ENCODE data around the gene PRC1. TPM values are rescaled to one million over a fixed set of nuclear protein-coding genes. Genes with fewer than 3 reads are reported as not detected.

The PRC1 gene
- total RNA-seq, 3 donors from 2014 or later (not counting 1 experiment from before 2014, with no cell fraction given): 18.9 to 25.1 (median 23.3) TPM

DNA sequence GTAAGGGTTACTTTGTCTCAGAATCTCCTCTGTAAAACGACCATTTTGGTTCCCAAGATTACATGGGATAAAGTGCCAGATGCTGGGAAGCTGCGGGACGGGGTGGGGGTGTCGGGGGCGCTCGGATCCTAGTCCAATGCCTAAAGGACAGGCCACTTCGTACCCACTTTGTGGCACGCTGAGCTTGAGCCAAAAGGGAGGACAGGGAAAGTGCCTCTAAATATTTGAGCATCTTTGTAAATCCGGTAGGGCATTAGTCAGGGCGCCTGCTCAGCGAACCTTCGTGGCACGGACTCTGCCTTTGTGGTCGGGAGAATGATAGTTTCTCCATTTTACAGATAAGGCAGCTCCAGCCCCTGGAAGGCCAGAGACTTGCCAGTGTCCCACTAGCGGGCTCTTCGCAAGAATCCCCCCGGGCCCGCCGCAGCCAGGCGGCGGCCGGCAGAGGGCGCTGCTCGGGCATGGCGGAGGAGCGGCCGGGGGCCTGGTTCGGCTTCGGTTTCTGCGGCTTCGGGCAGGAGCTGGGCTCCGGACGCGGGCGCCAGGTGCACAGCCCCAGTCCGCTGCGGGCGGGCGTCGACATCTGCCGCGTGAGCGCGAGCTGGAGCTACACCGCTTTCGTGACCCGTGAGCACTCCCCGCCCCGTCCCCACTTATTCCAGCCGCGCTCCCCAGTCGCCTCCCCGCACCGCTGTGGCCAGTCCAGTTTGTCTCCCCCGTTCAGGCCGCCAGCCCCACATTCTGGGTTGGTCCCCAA is 37.9 kb downstream of the PRC1 start:
- H3K36me3 Mint-ChIP-seq: no peaks in the 10 kb centered on the region
- peaks cover 0 to 10% of the 10 kb centered on the region in 2 donors for H3K4me1 Mint-ChIP-seq
- ATAC-seq: peak in 2 of 3 donors; percentile 18 to 19
- Histone ChIP-seq H3K9me3 (ENCODE audit: control insufficient read depth, insufficient read depth, low read length) (no peaks in the 10 kb centered on the region), H3K36me3 (ENCODE audit: control insufficient read depth, insufficient read depth, low read length) (peaks cover 27% of the 10 kb centered on the region), H3K27ac (ENCODE audit: low read length) (no peak overlapping the region), H3K4me1 (ENCODE audit: control insufficient read depth, insufficient read depth, low read length) (peaks cover 20% of the 10 kb centered on the region), H3K27me3 (ENCODE audit: control insufficient read depth, insufficient read depth, low read length) (no peaks in the 10 kb centered on the region), H3K4me3 (ENCODE audit: low read length) (peak overlapping the region; percentile 16)
- no peaks in the 10 kb centered on the region for H3K27me3 Mint-ChIP-seq (ENCODE audit: low read depth in 2 of 2)
- no peaks in the 10 kb centered on the region for H3K9me3 Mint-ChIP-seq
- 24% methylated on average over 56 of the region's 56 CpGs for WGBS (ENCODE audit: insufficient coverage)
- H3K4me3 Mint-ChIP-seq: peak overlapping the region; percentile 63
- TF ChIP-seq, protein P1, sequence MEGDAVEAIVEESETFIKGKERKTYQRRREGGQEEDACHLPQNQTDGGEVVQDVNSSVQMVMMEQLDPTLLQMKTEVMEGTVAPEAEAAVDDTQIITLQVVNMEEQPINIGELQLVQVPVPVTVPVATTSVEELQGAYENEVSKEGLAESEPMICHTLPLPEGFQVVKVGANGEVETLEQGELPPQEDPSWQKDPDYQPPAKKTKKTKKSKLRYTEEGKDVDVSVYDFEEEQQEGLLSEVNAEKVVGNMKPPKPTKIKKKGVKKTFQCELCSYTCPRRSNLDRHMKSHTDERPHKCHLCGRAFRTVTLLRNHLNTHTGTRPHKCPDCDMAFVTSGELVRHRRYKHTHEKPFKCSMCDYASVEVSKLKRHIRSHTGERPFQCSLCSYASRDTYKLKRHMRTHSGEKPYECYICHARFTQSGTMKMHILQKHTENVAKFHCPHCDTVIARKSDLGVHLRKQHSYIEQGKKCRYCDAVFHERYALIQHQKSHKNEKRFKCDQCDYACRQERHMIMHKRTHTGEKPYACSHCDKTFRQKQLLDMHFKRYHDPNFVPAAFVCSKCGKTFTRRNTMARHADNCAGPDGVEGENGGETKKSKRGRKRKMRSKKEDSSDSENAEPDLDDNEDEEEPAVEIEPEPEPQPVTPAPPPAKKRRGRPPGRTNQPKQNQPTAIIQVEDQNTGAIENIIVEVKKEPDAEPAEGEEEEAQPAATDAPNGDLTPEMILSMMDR (IDR thresholded peaks at IDR 0.05): peak; percentile 89
- peak; percentile 62 to 76 for DNase-seq
- no peak overlapping the region for H3K27ac Mint-ChIP-seq
- intact Hi-C loops (cut with micrococcal nuclease): loop anchor here (1.0 to 2.0 kb wide), 2 partner anchors 92 to 315 kb away; no protein-coding TSS in a partner anchor

DNA sequence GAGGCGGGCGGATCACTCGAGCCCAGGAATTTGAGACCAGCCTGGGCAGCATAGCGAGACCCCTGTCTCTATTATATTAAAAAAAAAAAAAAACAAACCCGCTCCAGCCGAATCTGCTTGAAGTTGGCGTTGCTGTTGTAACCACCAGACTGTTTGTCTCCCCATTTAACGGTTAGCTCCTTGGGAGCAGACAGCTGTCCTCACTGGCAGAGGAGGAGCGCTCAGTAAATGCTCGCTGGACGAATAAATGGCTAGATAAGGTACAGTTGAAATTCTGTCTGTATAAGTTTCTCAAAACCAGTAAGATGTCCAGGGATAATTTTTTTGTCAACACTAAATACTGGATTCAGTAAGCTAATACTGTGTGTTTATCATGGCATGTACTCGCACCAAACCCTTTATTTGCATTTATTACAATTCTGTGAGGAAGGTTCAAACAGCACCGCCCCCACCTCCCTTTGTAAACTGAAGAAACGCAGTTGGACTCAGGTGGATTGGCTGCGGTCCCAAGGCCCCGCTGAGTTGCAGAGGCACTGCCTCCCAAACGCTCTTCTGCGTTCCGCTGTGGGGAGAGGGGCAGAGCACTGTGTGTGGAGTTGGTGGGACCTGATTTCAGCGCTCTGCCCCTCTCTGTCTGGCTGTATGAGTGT is 38.6 kb downstream of the PRC1 start:
- peak overlapping the region; percentile 71 for H3K4me3 ChIP-seq (ENCODE audit: low read length)
- peaks cover 29% of the 10 kb centered on the region for H3K36me3 ChIP-seq (ENCODE audit: control insufficient read depth, insufficient read depth, low read length)
- Mint-ChIP-seq H3K9me3 (no peaks in the 10 kb centered on the region), H3K36me3 (no peaks in the 10 kb centered on the region), H3K4me3 (peak overlapping the region; percentile 85), H3K4me1 (peaks cover 0 to 10% of the 10 kb centered on the region in 2 donors), H3K27ac (peak overlapping the region; percentile 82 to 91), H3K27me3 (ENCODE audit: low read depth in 2 of 2) (no peaks in the 10 kb centered on the region)
- 83% methylated on average over 20 of the region's 20 CpGs for WGBS (ENCODE audit: insufficient coverage)
- ATAC-seq (no peak), DNase-seq (no peak)
- no peaks in the 10 kb centered on the region for H3K27me3 ChIP-seq (ENCODE audit: control insufficient read depth, insufficient read depth, low read length)
- intact Hi-C loops (cut with micrococcal nuclease): loop anchor here (1.0 to 2.0 kb wide), 3 partner anchors 21 to 316 kb away; partner anchors contain the start of gene UNC45A
- H3K4me1 ChIP-seq (ENCODE audit: control insufficient read depth, insufficient read depth, low read length): peaks cover 20% of the 10 kb centered on the region
- no peak overlapping the region for H3K27ac ChIP-seq (ENCODE audit: low read length)
- TF ChIP-seq, protein P1 (IDR thresholded peaks at IDR 0.05): no peak
- no peaks in the 10 kb centered on the region for H3K9me3 ChIP-seq (ENCODE audit: control insufficient read depth, insufficient read depth, low read length)

DNA sequence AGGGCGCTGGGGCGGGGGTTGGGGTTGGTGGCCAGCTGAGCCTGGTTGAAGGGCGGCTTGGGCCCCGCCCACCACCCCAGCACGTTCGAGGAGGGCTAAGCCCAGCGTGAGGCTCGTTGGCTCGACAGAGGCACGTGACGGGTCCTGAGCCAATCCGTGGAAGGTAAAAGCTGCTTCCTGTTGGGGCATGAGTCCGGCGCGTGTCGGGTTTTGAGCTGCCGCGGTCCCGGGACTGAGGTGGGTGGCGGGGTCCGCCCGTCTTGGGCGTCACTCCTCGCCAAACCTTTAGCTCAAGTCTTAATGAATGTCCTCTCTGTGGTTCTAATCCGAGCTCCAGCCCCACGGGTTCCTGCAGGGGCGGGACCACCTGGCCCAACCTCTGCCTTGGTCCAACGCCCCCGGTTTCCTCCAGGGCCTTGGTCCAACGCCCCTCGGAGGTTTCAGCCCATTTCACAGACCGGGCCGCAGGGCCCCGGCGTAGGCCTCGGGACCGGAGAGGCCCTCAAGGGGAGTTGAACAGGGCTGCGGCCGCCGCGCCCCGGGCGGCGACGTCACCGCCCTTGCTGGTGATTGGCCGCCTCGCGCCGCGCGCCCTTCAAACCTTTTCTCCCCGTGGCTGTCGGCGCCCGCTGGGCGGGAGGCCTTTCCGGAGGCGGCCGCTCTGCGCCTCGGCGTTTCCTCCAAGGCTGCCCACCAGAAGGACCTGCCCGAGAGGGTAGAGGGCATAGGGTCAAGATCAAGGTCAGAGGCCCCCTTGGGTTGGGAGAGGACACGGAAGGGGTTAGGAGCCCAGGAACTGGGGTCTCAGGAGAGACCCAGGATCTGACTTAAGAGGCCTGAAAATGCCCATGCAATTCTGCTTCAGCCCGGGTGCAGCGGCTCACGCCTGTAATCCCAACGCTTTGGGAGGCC is 39.4 kb downstream of the PRC1 start, which contains the start of gene RCCD1:
TSS of gene RCCD1 (plus strand) at position 173 of the 912 bp plus-strand sequence. CDS start 1,851 bp downstream, outside the sequence.
- peak within 1 kb of the TSS; percentile 82 to 91 for H3K27ac Mint-ChIP-seq
- H3K4me3 Mint-ChIP-seq: peak within 1 kb of the TSS; percentile 85
- peak; percentile 82 to 93 for DNase-seq
- Histone ChIP-seq H3K9me3 (ENCODE audit: control insufficient read depth, insufficient read depth, low read length) (no peaks in the 10 kb centered on the region), H3K27me3 (ENCODE audit: control insufficient read depth, insufficient read depth, low read length) (no peaks in the 10 kb centered on the region), H3K27ac (ENCODE audit: low read length) (peak within 1 kb of the TSS; percentile 88), H3K36me3 (ENCODE audit: control insufficient read depth, insufficient read depth, low read length) (peaks cover 28% of the 10 kb centered on the region), H3K4me3 (ENCODE audit: low read length) (peak within 1 kb of the TSS; percentile 71), H3K4me1 (ENCODE audit: control insufficient read depth, insufficient read depth, low read length) (peaks cover 20% of the 10 kb centered on the region)
- peaks cover 0 to 10% of the 10 kb centered on the region in 2 donors for H3K4me1 Mint-ChIP-seq
- H3K27me3 Mint-ChIP-seq (ENCODE audit: low read depth in 2 of 2): no peaks in the 10 kb centered on the region
- TF ChIP-seq, protein P1 (IDR thresholded peaks at IDR 0.05): no peak
- 1% methylated on average over 69 of the region's 69 CpGs for WGBS (ENCODE audit: insufficient coverage)
- H3K9me3 Mint-ChIP-seq: no peaks in the 10 kb centered on the region
- no peaks in the 10 kb centered on the region for H3K36me3 Mint-ChIP-seq
- intact Hi-C loops (cut with micrococcal nuclease): loop anchor here (2.0 kb wide), 1 partner anchor 20 kb away; the partner anchor contains the start of gene UNC45A
- ATAC-seq: peak; percentile 95 to 97 (median 97)

Measured in natural killer cell (primary cell).